Measurements from ENCODE around the gene PKN1.
"Not testable (repeated sequence)": the region's sequence is repeated elsewhere in the genome, so short reads cannot be mapped to it uniquely, and the experiment has no call there.

PKN1 gene

DNA sequence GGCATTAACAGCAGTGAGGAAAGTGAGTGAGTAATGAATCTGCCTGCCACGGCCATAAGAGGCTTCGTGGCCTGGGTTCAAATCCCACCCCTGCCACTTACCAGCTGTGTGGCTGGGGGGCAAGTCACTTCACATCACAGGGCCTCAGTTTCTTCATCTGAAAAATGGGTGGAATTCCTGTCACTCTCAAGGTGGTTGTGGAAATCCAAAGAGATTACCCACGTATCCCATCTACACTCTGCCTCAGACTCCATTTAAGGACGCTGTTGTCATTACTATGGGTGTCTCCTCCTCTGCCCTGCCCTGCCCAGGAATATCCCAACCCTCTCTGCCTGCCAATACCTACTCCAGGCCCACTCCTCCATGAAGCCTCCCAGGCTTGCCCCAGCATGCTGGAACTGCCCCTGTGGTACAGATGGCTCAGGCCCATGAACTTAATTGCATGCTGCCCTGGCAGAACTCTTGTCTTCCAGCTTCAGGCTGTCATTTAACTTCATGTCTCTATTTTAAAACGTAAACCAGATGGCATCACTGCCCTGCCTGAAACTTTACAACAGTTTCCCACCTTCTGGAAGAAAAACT, 59.7 kb downstream of the PKN1 start:
- no peak for DNase-seq

DNA sequence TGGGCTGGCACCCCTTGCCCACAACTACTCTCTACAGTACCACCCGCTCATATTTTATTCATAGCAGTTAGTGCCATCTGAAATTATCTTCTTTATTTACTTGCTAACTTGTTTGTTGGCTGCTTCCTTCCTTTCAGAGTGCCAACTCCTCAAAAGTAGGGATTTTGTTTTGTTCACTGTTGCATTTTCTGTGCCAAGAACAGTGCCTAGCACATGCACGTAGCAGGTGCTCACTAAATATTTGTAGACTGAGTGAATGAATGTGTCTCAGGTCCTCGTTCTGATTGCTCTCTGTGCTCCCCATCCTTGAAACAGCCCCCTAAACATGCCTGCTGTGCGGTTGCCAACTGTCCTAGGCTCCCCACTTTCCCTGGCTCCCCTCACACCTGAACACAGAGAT, 61.3 kb downstream of the PKN1 start:
- no peak for DNase-seq

DNA sequence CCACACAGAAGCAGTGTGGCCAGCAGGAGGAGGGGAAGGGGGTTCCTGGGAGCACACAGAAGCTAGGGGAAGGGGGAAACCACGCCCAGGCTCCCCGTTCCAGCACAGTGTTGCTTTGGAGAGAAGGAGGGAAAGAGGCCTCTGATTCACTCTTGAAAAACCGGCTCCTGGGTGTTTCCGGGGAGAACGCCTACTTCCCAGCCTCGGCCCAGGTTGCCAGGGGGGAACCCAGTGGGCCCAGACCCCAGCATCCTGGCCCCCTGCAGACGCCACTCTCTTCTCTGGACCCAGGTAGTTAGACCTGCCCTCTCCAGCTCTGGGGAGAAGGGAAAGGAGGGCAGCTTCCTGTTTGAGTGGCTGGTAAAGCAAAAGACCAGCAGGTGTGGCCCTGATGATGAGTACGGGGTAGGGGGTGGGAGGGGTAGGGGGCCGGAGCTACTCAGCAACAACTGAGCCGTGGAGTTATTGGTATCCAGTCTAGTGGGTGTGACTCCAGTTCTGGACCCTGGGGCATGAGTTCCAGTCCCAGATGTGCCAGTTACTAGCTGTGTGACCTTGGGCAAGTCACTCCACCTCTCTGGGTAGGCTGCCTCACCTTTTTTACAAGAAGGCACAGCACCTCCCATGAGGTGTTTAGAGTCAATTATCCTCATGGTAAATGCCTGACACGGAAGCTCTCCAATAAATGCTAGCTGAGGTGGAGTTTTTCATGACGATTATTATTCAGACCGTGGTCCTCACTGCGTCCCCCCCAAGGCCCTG, 62.0 kb downstream of the PKN1 start:
- no peak for DNase-seq

DNA sequence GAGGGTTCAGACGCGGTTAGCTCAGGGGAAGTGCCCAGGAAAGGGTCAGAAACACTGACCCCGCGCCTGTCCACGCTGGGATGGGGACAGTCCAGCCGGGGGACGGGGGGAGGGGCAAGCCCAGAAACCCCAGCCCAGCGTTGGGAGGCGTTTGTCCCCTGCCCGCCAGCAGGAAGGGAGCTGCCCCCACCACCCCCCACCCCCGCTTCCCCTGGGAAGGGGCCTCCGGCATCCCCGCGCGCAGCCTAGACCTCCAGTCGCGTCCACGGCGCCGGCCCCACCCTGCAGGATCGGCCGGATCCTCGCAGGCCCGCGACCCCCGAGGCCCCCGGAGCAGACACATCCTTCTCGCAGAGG, 62.5 kb downstream of the PKN1 start:
- DNase-seq, result no peak

DNA sequence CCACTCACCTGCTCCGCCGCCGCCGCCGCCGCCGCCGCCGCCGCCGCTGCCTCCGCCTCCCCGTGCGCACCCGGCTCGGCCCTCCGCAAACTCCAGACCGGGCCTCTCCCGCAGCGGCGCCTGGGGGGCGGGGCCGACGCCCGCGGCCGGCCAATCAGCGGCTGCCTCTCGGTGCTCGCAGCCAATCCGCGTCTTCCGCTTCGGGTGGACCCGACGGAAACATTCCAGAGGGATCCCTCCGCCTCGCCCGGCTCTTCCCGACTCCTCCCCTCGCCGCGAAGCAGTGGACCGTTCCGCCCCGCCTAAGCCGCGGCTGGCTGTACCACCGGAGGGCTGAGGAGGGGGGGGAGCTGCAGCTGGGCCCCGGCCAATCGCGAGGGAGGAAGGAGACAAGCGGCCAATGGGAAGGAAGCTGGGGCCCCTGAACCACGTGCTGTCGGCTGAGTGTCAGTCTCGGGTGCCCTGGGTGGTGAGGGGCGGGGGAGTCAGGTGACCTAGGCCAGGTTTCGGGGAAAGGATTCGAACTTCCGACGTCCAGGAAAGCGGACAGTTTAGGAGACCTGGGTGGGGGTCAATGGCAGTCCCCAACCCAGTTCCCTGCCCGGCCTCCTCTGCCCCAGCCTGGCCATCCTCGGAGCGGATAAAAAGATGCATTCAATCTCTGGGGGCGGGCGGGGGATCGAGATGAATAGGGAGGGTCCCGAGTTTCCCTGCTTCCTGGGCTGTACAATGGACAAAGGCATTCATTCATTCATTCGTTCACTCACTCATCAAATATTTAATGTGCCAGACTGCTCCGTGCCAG, 63.1 kb downstream of the PKN1 start, which contains the start of gene GIPC1:
Gene GIPC1 (minus strand): TSS at position 99 of the 805 bp plus-strand sequence. CDS start 13,151 bp downstream, outside the sequence.
- no peak for DNase-seq

DNA sequence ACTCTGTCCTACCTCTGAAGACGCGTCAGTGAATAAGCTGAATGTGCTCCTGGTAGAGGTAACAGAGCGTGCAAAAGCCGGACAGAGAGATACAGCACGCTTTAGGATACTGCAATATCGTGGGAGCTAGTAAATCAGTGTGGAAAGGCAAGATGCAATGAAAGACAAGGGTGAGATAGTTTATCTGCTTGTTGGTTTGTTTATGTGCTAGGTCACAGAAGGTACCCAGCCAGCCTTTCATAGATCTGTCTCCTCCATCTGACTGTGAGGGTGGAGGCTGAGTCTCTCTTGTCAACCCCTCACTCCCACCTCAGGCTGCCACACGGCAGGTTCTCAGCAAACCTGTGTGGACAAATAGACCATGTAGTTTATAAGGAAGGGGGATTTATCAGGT, 63.7 kb downstream of the PKN1 start:
- no peak for DNase-seq

DNA sequence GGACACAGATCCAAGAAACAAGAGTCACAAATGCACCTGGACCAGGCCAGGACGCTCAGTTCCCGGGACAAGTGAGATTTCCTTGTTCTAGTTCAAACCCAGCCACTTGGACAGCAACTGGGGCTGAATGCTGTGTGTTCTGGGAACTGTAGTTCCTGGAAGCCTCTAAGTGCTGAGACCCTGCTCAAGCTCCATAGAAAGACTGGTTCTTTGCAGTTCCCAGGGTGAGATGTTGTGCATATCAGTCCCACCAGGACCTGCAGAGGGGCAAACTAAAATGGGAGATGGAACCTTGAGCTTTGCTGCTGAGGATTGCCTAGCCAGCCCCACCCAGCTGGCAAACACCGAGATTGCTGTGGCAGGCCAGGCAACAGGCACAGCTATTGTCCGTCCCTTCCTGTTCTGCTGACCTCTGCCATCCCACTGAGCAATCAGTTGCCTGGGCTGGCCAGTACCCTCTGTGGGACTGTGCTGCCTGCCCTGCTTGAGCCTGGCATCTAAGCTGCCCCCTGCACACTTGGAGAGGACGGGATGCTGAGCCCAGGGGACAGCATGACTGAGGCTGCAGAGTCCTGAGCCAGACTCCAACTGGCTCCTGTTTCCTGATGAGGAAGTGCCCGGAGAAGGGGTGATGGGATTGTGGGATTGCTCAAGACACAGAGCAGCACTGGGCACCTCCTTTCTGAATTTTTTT, 64.3 kb downstream of the PKN1 start:
- no peak for DNase-seq

DNA sequence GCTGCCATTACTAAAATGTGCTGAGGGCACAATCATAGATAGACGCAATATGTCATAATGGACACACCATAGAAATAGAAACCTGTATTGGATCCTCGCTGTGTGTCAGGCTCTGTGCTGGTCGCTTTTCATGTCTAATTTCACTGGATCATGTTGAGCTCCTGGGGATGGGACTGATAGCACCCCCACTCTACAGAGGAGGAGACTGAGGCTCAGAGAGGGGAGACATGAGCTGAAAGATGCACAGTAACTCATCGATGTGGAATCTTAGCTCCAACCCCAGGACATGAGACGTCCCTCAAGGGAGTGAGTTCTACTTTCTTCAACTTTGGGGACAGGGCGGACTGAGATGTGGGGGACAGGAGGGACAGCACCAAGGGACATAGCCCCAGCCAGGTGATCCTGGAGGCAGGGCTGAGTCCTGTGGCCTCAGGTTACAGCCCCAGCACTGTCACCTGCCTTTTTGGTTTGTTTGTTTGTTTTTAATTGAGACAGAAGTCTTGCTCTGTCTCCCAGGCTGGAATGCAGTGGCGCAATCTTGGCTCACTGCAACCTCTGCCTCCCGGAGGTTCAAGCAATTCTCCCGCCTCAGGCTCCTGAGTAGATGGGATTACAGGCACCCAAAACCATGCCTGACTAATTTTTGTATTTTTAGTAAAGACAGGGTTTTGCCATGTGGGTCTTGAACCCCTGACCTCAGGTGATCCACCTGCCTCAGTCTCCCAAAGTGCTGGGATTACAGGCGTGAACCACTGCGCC, 69.4 kb downstream of the PKN1 start:
- no peak for DNase-seq

DNA sequence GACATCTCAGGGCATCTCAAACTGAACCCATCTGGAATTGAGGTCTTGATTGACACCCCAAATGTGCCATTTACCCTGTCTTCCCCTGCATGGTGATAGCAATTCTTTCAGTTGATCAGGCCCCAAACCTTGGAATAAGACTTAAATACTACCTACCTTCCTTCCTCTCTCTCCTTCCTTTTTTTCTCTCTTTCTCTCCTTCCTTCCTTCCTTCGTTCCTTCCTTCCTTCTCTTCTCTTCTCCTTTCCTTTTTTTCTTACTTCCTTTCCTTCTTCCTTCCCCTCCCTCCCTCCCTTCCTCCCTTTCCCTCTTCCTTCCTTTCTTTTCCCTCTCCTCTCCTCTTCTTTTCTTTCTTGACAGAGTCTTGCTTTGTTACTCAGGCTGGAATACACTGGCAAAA, 70.2 kb downstream of the PKN1 start:
- DNase-seq, result no peak

DNA sequence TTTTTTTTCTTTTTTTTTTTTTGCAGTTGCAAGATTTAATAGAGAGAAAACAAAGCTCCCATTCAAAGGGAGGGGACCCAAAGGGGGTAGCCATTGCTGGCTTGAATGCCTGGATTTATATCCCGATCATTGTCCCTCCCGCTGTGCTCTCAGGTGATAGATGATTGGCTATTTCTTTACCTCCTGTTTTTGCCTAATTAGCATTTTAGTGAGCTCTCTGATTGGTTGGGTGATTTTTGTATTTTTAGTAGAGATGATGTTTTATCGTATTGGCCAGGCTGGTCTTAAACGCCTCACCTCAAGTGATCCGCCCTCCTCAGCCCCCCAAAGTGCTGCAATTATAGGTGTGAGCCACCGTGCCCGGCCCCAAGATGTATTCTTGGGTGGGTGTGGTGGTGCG, 71.5 kb downstream of the PKN1 start:
- DNase-seq, result not testable (repeated sequence)

DNA sequence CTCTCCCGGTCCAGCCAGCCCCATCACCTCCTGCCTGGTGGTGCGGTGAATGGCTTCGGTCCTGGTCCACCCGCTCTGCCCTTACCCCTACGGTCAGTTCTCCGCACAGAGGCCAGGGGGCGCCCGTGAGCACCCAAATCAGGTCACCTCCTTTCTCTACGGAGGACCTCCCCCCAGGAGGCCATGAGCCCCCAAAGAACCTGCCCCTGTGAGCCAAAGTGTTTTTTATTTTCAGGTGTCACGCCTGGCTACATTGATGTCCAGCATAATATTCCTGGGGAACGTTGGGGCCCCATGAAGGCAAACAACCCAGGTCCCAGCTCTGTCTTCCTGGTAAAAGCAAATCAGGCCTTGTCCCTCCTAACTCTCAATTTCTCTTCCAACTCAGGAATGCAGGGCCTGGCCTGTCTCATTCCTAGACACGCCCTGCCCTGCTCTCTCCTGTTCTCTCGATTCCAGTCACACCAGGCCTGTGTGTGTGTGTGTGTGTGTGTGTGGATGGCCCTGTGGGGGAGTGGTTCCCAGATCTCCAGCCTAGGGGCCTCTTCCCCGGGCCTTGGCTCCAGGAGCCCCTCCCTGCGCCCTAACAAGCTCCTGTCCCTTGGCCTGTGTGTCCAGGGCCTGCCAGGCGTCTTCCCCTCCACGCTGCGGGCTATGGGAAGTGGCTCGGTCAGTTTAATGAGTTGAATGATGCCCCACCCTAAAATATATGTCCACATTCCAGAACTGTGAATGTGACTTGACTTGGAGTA, 72.6 kb downstream of the PKN1 start:
- DNase-seq, result peak; percentile 32

DNA sequence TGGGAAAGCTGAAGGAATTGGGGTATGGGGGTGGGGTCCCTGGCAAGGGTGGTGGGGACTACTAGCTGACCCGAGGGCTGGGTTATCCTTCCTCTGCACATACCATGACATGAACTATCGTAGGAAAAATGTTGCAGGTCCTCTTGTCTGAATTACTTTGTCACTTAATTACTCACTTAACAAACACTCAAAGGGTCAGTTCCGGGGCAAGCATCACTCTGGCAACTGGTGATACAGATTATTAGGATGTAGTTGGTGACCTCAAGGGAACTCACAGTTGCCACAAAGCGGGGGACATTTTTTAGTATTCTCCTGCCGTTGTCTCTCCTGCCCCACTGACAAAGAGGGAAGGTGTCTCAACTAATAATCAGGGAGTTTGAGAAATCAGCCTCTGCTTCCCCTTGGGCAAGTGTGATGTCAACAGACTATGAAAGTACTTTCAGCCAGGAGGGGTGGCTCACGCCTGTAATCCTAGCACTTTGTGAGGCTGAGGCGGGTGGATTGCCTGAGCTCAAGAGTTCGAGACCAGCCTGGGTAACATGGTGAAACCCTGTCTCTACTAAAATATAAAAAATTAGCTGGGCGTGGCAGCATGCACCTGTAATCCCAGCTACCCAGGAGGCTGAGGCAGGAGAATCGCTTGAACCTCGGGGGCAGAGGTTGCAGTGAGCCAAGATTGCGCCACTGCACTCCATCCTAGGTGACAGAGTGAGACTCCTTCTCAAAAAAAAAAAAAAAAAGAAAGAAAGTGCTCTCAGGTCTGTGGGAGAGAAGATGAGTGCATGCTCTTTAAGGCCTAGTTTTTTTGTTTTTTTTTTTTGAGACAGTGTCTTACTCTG, 74.8 kb downstream of the PKN1 start:
- DNase-seq, result no peak

DNA sequence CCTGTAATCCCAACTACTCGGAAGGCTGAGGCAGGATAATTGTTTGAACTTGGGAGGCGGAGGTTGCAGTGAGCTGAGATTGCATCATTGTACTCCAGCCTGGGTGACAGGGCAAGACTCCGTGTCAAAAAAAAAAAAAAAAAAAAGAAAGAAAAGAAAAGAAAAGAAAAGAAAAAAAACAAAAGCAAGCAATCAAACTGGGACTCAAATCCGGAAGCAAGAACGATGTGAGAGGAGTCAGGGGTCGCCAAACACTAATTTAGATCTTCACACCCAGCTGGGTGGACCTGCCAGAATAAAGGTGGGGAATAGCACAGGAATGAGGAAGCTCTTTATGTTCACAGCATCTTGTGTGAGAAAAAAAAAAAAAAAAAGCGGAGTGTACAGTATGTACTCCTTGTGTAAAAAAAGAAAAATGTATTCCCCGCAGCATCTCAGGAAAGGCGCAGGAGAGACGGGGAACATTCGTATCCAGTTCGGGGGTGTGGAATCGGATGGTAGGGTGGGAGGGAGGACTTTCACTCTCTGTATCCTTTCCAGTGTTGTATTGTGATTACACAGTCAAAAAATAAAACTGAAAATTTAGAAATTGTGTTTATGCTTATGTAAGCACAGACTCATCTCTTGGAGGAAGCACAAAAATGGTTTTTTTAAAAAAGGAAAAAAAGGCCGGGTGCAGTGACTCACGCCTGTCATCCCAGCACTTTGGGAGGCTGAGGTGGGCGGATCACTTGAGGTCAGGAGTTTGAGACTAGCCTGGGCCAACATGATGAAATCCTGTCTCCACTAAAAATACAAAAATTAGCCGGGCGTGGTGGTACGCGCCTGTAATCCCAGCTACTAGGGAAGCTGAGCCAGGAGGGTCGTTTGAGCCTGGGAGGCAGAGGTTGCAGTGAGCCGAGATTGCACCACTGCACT, 77.5 kb downstream of the PKN1 start:
- no peak for DNase-seq

DNA sequence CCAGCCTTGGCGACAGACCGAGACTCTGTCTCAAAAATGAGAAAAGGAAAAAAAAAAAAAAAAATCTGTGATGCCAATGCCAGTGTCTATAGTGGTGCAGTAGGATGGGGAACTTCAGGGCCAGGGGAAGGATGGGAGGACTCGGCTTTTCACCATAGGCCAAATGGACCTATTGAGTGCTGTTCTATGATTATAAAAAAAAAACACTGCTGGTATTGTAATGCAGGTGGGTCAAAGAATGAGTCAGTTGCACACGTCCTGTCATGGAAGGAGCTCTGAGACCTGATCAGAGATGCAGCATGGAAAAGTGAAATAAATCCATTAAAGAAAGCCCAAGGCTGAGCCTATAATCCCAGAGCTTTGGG, 78.1 kb downstream of the PKN1 start:
- DNase-seq, result no peak

DNA sequence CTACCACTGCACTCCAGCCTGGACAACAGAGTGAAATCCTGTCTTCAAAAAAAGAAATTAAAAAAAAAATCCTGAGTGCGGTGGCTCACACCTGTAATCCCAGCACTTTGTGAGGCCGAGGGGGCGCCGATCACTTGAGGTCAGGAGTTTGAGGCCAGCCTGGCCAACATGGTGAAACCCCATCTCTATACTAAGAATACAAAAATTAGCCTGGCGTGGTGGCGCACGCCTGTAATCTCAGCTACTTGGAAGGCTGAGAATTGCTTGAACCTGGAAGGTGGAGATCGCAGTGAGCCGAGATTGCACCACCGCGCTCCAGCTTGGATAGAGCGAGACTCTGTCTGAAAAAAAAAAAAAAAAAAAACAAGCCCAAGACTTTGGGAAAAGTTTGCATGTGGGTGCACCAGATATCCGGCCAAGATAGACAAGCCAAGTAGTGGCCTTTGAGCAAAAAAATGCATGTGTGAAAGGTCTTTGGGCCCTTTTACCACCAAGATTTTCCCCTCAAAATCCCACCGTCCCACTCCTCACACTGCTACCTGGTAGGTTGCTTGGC, 79.4 kb downstream of the PKN1 start:
- DNase-seq, result no peak

DNA sequence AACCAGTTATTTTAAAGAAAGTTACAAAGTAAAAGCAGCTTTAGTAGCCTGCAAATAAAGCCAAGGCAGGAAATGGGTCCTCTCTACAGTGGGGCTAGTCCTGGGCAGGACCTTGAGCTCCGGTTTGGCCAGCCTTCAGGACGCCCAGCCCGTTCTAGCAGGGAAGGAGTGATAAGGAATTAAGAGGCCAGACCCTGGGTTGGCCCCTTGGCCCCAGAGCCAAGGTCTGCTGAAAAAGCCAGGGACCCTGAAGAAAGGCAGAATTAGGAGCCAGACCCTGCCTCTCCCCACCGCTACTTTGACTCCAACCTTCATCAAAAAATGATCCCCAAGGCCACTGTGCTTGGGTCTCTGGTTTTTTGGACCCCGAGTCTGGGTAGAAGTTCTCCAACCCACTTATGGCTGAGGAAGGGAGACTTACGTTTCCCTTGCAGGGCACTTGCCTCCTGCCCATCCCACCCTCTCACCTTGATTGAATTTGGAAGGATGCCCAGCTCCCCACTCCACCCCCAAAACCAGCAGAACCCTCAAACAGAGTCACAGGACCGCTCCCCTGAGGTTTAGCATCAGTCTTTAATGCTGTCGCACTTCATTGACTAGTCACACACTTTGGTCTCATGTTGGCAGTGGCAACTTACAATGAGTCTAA, 81.2 kb downstream of the PKN1 start:
- no peak for DNase-seq

DNA sequence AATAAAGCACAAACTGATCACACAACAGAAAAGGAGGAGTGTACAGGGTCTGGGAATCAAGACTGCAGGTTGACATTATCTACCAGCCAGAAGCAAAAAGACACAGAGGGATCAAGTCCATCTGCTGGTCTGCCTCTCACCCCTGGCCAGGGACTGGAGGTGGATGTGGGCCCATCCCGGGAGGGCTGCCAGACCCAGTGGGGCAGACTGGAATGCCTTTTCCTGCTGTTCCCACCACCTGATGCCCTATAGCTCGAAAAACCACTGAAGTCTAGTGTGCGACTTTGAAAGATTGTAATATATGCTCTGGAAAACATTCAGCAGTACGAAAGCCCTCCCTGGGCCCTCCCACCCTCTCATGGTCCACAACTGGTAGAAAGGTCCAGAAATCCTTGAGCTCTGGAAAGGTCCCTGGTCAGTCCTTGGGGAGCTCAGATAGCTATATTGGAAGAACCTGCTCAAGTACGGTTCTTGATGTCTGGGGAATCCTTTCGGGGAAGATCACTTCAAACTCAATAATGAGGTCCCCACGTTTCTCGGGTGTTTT, 82.5 kb downstream of the PKN1 start:
- DNase-seq, result peak; percentile 24

DNA sequence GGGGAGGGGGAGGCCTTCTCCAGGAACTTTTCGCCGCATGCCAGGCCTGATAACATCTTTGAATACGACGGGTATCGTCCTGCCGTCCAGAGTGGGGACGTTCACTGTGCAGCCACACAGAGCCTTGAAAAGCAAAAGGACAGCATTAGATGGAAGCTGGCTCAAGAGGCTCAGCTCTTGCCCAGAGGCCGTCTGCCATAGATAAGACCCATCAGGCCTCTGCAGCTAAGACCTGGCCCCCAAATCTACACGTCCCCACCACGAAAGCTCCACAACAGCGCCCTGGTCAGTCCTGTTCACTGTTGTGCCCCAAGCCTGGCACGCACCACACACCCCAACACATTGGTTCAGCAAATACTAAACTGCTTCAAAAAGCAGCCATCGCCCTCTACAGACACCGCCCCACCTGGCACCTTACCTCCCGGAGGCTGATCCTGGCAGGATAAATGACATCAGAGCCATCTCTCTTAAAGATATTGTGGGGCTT, 83.0 kb downstream of the PKN1 start:
- DNase-seq, result no peak

Data from NK-92 treated with Interleukin-12 subunit alpha and Interleukin-12 subunit beta, amount 100 ng/mL, for 24 hours (cell line).